HEK293 (cell line): ENCODE measurements around the gene CCSER1.

Experiments
- BCL11A ChIP-seq: fragments of 450-650 bp; formaldehyde crosslinking; IDR thresholded peaks from 2 replicates; pipeline ENCODE4 v1.5.1; 2016; ENCODE audit warnings: low read depth, missing biosample characterization, missing genetic modification characterization
- ZBTB17 ChIP-seq: fragments of 450-650 bp; formaldehyde crosslinking; IDR thresholded peaks from 2 replicates; pipeline ENCODE4 v1.5.1; 2016; ENCODE audit warnings: missing biosample characterization, missing genetic modification characterization
- ZNF132 ChIP-seq: fragments of 450-650 bp; formaldehyde crosslinking; IDR thresholded peaks from 2 replicates; pipeline ENCODE4 v1.5.1; 2017; ENCODE audit warnings: missing biosample characterization, missing genetic modification characterization, borderline replicate concordance
- ZNF146 ChIP-seq: fragments of 450-650 bp; formaldehyde crosslinking; IDR thresholded peaks from 2 replicates; pipeline ENCODE4 v1.5.1; 2016; ENCODE audit warnings: missing biosample characterization, missing genetic modification characterization
- ZNF311 ChIP-seq: fragments of 450-650 bp; formaldehyde crosslinking; IDR thresholded peaks from 2 replicates; pipeline ENCODE4 v1.5.1; 2017; ENCODE audit warnings: missing biosample characterization, missing genetic modification characterization, borderline replicate concordance
- ZNF426 ChIP-seq: fragments of 450-650 bp; formaldehyde crosslinking; IDR thresholded peaks from 2 replicates; pipeline ENCODE4 v1.5.1; 2017; ENCODE audit warnings: missing biosample characterization, missing genetic modification characterization, mild to moderate bottlenecking, inconsistent platforms, moderate library complexity
- ZNF585B ChIP-seq: fragments of 450-650 bp; formaldehyde crosslinking; IDR thresholded peaks from 2 replicates; pipeline ENCODE4 v1.5.1; 2016; ENCODE audit warnings: missing biosample characterization, missing genetic modification characterization
- ZNF830 ChIP-seq: fragments of 450-650 bp; IDR thresholded peaks from 2 replicates; pipeline ENCODE4 v1.5.0; 2018; ENCODE audit warnings: missing biosample characterization, missing genetic modification characterization, low read depth, mild to moderate bottlenecking, moderate library complexity
- TF ChIP-seq, protein P1 (sequence below): fragments of 450-650 bp; formaldehyde crosslinking; IDR thresholded peaks from 2 replicates; pipeline ENCODE4 v1.5.1; 2016; ENCODE audit warnings: missing biosample characterization, missing genetic modification characterization
- TF ChIP-seq, protein P2 (sequence below): IDR thresholded peaks from 2 replicates; pipeline ENCODE4 v1.6.1; 2011; ENCODE audit warnings: mild to moderate bottlenecking, low read depth, low read length, borderline replicate concordance

DNA sequence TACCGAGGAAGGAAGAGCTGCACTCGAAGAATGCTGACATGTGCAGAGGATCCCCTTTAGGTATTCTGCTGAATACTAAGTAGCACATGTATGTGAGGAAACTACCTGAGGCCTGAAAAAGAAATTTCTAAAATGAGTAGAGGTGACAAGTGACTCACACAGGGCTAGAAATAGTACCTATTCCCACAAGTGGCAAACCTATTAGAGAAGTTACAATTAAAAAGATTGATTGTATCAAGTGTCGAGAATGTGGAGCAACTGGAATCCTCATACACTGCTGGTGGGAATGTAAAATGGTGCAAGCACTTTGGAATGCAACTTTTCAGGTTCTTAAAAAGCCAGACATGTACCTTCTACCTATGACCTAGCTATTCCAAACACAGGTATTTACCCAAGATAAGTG is 47.4 kb downstream of the CCSER1 start:
- TF ChIP-seq ZNF830 (no peak), ZBTB17 (tag by site-specific recombination) (no peak), ZNF585B (no peak), ZNF311 (tag by site-specific recombination) (no peak), ZNF146 (no peak), ZNF132 (tag by site-specific recombination) (no peak), ZNF426 (tag by site-specific recombination) (no peak), BCL11A (tag by site-specific recombination) (no peak)
- TF ChIP-seq, protein P1, sequence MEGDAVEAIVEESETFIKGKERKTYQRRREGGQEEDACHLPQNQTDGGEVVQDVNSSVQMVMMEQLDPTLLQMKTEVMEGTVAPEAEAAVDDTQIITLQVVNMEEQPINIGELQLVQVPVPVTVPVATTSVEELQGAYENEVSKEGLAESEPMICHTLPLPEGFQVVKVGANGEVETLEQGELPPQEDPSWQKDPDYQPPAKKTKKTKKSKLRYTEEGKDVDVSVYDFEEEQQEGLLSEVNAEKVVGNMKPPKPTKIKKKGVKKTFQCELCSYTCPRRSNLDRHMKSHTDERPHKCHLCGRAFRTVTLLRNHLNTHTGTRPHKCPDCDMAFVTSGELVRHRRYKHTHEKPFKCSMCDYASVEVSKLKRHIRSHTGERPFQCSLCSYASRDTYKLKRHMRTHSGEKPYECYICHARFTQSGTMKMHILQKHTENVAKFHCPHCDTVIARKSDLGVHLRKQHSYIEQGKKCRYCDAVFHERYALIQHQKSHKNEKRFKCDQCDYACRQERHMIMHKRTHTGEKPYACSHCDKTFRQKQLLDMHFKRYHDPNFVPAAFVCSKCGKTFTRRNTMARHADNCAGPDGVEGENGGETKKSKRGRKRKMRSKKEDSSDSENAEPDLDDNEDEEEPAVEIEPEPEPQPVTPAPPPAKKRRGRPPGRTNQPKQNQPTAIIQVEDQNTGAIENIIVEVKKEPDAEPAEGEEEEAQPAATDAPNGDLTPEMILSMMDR (tag by site-specific recombination): no peak
- TF ChIP-seq, protein P2, sequence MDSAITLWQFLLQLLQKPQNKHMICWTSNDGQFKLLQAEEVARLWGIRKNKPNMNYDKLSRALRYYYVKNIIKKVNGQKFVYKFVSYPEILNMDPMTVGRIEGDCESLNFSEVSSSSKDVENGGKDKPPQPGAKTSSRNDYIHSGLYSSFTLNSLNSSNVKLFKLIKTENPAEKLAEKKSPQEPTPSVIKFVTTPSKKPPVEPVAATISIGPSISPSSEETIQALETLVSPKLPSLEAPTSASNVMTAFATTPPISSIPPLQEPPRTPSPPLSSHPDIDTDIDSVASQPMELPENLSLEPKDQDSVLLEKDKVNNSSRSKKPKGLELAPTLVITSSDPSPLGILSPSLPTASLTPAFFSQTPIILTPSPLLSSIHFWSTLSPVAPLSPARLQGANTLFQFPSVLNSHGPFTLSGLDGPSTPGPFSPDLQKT: no peak
